Stimulated activated naive B cell treated with anti-CD40 and anti-IgM and Interleukin-4, amounts not matched to agents 10 μg/mL and 1 μg/mL and 100 μg/mL, for 72 hours (primary cell): ENCODE results near the gene SMAD3.
A peak's percentile ranks its signal among the peaks of the same experiment; 100 is the strongest.

Experiments
- ATAC-seq, 2 donors: fragments of 150-1000 bp; cut with Tn5 transposase; replicated peaks; 2 replicates each; pipeline ENCODE4 v1.10.0; 2021; ENCODE audit warnings: moderate library complexity in 1 of 2
- DNase-seq: peaks from one replicate; pipeline ENCODE4 v3.0.0; 2021
- H3K27ac Mint-ChIP-seq: one replicate; pipeline ENCODE4 v1.8.0; 2022; ENCODE audit warnings: mild to moderate bottlenecking, mixed read lengths
- H3K27me3 Mint-ChIP-seq, 2 donors: one replicate each; pipeline ENCODE4 v1.8.0; 2022; ENCODE audit warnings: mixed read lengths in 2 of 2
- H3K36me3 Mint-ChIP-seq, 2 donors: one replicate each; pipeline ENCODE4 v1.8.0; 2022; ENCODE audit warnings: mixed read lengths in 2 of 2, mild to moderate bottlenecking in 1 of 2
- H3K4me1 Mint-ChIP-seq, 2 donors: one replicate each; pipeline ENCODE4 v1.8.0; 2022; ENCODE audit warnings: mixed read lengths in 2 of 2, mild to moderate bottlenecking in 1 of 2
- H3K4me3 Mint-ChIP-seq, 2 donors: one replicate each; pipeline ENCODE4 v1.8.0; 2022; ENCODE audit warnings: mild to moderate bottlenecking in 2 of 2, mixed read lengths in 2 of 2, moderate library complexity in 1 of 2
- H3K9me3 Mint-ChIP-seq, 2 donors: one replicate each; pipeline ENCODE4 v1.8.0; 2022; ENCODE audit warnings: mixed read lengths in 2 of 2, mild to moderate bottlenecking in 1 of 2

SMAD3 gene

DNA sequence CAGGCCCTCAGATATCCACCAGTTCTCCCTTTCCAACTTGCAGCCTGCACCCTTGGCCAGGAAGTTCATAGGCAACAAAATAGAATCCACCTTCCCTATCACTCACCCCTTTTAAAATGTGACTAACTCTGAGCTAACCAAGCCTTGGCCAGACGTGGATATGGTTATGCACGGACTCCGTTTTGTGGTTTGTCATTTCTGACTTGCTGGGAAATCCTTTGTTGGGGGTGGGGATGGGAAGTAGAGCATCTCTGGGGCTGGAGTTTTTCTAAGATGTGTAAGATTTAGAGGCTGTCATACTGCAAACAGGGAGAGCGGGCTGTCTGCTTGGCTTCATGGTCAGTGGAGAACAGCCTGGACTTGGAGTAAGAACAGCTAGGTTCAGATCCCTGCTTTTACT is 62.6 kb downstream of the SMAD3 start:
- no peaks in the 10 kb centered on the region for H3K9me3 Mint-ChIP-seq
- H3K27me3 Mint-ChIP-seq = no peaks in the 10 kb centered on the region
- DNase-seq = no peak
- peak; percentile 67 to 78 for ATAC-seq
- H3K27ac Mint-ChIP-seq = peak overlapping the region; percentile 57
- peaks cover 15 to 25% of the 10 kb centered on the region in 2 donors for H3K36me3 Mint-ChIP-seq
- peaks cover 62 to 88% of the 10 kb centered on the region in 2 donors for H3K4me1 Mint-ChIP-seq
- peak overlapping the region in 1 of 2 donors; percentile 19 for H3K4me3 Mint-ChIP-seq

DNA sequence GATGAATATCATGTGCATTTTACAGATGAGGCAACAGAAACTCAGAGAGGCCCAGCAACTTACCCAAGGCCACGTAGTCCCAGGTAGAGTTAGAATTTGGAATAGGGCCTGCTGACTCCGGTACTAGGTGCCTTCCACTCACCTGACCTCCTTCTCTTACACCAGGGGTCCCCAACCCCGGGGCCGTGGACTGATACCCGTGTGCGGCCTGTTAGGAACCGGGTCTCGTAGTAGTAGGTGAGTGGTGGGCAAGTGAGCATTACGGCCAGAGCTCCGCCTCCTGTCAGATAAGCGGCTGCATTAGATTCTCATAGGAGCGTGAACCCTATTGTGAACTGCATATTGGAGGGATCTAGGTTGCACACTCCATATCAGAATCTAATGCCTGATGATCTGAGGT is 64.8 kb downstream of the SMAD3 start:
- DNase-seq = no peak
- ATAC-seq = no peak
- H3K9me3 Mint-ChIP-seq = no peaks in the 10 kb centered on the region
- H3K36me3 Mint-ChIP-seq = peaks cover 15 to 29% of the 10 kb centered on the region in 2 donors
- H3K4me1 Mint-ChIP-seq = peaks cover 68 to 94% of the 10 kb centered on the region in 2 donors
- no peaks in the 10 kb centered on the region for H3K27me3 Mint-ChIP-seq
- peak overlapping the region; percentile 51 for H3K27ac Mint-ChIP-seq
- H3K4me3 Mint-ChIP-seq = no peak overlapping the region

DNA sequence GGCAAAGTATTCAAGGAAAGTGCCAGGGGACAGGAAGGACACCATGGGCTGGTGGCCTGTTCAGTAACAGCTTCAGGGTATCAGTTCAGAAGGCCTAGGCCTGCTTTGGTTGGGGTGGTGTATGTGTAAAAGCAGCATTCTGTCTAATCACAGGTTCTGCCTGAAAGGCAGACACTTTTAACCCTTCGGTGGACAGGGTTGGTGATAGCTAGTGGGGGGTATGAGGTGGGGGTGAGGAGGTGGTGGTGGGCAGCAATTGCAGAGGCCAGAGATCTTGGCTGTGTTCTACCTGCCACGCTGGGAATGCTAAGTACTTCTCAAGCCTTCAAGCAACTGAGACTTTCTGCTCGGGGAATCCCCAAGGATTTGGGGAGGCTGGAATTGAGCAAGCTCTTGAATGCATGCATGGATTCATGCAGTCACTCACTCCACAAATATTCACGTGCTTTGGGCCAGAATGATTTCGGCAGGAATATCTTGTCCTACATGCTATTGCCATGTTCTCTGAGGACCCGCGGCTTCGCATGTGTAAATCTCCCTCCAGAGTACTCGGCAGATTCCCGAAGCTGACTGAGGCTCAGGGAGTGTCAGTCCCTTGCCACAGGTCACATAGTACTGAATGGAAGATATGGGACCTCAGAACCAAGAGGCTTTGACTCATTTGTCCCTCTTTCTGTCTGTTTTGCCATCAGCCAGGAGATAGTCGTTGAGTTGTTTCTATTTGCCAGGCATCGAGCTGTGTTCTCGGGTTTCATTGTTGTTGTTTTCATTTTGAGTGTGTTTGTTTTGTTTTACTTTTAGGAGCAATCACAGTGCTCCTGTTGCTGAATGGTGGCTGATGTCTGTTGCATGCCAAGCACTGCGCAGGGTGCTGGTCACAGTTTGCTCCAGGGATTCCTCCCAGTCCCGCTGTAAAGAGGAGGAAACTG is 65.5 kb downstream of the SMAD3 start:
- Mint-ChIP-seq H3K36me3 (peaks cover 10 to 22% of the 10 kb centered on the region in 2 donors), H3K4me3 (no peak overlapping the region), H3K9me3 (no peaks in the 10 kb centered on the region), H3K4me1 (peaks cover 67 to 94% of the 10 kb centered on the region in 2 donors), H3K27ac (peak overlapping the region; percentile 47), H3K27me3 (no peaks in the 10 kb centered on the region)
- ATAC-seq (no peak), DNase-seq (no peak)

DNA sequence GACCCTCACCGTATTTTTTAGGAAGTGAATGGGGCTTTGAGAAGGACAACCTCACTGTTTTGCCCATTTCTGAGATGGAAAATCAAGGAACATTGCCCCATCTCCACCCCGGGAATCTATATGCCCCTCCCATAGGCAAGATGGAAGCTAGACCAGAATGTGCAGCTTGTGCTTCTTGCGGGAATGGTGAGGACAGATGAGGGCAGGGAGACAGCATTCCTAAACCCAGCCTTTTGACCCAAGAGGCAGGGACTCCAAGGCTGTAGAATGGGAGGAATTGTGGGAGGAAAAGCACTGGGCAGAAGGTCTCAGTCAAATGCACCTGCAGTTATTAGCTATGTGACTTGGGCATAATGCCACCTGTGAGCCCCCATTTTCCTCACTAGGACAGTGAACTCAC is 66.9 kb downstream of the SMAD3 start:
- no peaks in the 10 kb centered on the region for H3K9me3 Mint-ChIP-seq
- H3K4me3 Mint-ChIP-seq = no peak overlapping the region
- DNase-seq (no peak), ATAC-seq (no peak)
- no peaks in the 10 kb centered on the region for H3K27me3 Mint-ChIP-seq
- peaks cover 13 to 21% of the 10 kb centered on the region in 2 donors for H3K36me3 Mint-ChIP-seq
- H3K27ac Mint-ChIP-seq = peak overlapping the region; percentile 47
- H3K4me1 Mint-ChIP-seq = peaks cover 61 to 94% of the 10 kb centered on the region in 2 donors

DNA sequence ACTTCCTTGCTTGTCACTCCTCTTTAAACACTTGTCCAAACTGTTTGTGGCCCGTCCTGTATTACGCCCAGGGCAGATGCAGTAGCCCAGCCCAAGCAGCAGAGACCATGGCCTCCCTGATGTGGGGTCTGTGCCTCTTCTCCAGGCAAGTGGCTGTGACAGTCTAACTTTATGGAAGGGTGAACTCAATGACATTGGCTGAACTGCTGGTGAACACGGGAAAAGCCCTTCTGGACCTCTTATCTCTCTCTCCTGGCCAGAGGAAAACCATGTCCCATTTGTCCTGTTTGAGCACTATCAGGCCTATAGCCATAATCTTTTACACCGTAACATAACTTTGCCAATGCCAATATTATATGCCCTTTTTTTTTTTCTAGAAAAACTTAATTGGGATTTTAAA is 67.6 kb downstream of the SMAD3 start:
- H3K9me3 Mint-ChIP-seq = no peaks in the 10 kb centered on the region
- H3K4me3 Mint-ChIP-seq = no peak overlapping the region
- H3K27ac Mint-ChIP-seq = peak overlapping the region; percentile 16
- no peaks in the 10 kb centered on the region for H3K27me3 Mint-ChIP-seq
- H3K36me3 Mint-ChIP-seq = peaks cover 7 to 14% of the 10 kb centered on the region in 2 donors
- ATAC-seq (no peak), DNase-seq (no peak)
- H3K4me1 Mint-ChIP-seq = peaks cover 60 to 94% of the 10 kb centered on the region in 2 donors

DNA sequence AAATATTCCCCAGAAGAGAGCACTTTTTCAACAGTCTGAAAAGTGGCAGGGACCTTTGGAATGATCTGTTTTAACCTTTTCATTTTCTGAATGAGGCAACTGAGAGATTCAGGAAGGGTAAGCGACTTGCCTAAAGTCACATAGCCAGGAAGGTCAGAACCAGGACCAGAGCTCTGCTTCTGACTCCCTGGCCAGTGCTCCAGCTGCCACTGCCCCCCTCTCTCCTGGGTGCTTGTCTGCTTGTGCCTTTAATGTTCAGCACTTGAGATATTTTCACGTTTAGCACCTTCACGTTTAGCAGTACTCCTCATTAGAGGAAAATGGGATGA is 68.3 kb downstream of the SMAD3 start:
- Mint-ChIP-seq H3K27me3 (no peaks in the 10 kb centered on the region), H3K27ac (peak overlapping the region; percentile 97), H3K9me3 (no peaks in the 10 kb centered on the region), H3K4me1 (peaks cover 63 to 94% of the 10 kb centered on the region in 2 donors), H3K36me3 (peaks cover 6 to 11% of the 10 kb centered on the region in 2 donors), H3K4me3 (peak overlapping the region; percentile 76 to 82)
- ATAC-seq (peak; percentile 15 to 21), DNase-seq (no peak)

DNA sequence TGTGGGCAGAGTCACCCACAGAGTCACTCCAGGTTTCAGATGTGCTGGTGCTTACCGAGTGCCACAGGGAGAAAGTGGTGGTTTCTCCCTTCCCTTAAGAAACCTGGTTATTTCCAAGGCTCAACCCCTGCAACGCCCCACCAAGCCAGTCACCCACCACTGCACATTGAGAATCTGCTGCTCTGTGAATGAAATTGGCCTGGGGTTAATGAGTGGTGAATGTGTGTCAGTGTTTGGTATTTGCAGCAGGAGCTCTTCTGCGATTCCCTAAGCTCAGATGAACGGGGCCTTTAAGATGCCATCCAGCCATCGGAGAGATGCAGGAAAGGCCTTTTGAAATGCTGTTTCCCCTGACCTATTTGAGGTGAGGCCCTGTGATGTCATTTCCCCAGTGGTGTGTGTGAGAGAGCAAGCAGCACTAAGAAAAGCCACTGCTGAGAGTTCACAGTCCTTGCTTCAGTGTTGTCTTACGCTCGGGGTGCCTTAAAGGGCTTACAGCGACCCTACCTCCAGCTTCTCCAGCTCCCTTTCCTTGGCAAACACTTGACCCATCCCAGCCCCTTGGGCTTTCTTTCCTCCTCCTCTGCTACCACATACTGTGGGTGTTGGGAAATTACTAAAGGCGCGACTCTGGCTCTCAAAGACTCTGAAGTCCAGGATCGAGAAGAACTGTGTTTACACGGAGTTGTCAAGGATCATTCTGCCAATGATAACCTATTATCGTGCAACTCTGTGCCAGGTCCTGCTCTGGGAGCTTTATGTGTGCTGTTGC is 68.9 kb downstream of the SMAD3 start:
- Mint-ChIP-seq H3K36me3 (peaks cover 6 to 11% of the 10 kb centered on the region in 2 donors), H3K9me3 (no peaks in the 10 kb centered on the region), H3K4me1 (peaks cover 64 to 95% of the 10 kb centered on the region in 2 donors), H3K27ac (peak overlapping the region; percentile 97), H3K27me3 (no peaks in the 10 kb centered on the region), H3K4me3 (peak overlapping the region; percentile 76 to 82)
- ATAC-seq = peak; percentile 95 to 97
- DNase-seq = peak; percentile 64

DNA sequence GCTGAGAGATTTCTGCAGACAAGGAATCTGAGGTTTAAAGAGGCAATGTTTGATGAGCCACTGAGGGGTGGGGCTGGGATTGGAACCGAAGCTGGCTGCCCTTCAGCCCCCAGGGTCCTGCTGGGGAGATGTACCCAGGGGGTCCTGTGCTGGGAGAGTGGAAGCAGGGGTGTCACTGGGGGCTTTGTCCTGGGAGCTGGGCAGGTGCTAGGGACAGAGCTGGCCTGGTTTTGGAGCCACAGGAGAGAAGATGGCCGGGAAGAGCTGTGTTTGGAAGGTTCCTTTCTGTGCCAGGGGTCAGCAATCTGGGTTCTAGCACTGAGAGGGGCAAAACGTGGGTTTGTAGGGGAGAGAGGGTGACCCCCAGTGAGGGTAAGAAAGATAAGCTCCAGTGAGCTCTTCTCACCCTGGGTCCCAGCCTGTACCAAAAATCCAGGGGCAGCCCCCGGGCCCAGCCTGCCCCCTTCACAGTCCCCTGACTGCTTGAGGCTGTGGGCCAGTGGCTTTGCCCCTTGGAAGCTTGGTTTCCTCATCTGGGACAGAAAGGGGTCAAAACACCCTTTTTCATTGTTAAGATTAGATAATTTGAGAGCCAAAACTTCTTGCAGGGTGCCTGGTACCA is 69.6 kb downstream of the SMAD3 start:
- DNase-seq (no peak), ATAC-seq (peak in 1 of 2 donors; percentile 4)
- Mint-ChIP-seq H3K4me3 (peak overlapping the region; percentile 76 to 82), H3K9me3 (no peaks in the 10 kb centered on the region), H3K36me3 (peaks cover 6 to 8% of the 10 kb centered on the region in 2 donors), H3K4me1 (peaks cover 67 to 99% of the 10 kb centered on the region in 2 donors), H3K27me3 (no peaks in the 10 kb centered on the region), H3K27ac (peak overlapping the region; percentile 97)

DNA sequence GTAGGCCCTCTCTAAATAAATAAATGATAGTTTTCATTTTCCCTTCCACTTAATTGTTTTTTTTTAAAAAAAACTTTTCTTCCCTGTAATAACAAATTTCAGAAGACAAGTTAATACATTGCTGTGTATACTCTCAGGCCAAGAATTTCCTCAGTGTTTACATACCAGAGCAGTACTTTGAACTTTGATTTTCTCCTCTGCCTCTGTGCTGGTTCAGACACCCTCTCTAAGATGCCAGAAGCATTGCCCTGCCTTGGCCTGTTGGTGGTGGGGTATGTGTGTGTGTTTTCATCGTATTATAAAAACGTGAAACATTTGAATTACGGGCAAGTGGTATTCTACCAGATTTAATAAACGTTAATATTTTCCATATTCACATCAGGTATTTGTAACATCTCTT is 70.1 kb downstream of the SMAD3 start:
- H3K9me3 Mint-ChIP-seq = no peaks in the 10 kb centered on the region
- H3K4me1 Mint-ChIP-seq = peaks cover 68 to 99% of the 10 kb centered on the region in 2 donors
- peaks cover 8% of the 10 kb centered on the region in 2 donors for H3K36me3 Mint-ChIP-seq
- no peak for DNase-seq
- H3K4me3 Mint-ChIP-seq = no peak overlapping the region
- peak overlapping the region; percentile 67 for H3K27ac Mint-ChIP-seq
- H3K27me3 Mint-ChIP-seq = no peaks in the 10 kb centered on the region
- ATAC-seq = no peak

DNA sequence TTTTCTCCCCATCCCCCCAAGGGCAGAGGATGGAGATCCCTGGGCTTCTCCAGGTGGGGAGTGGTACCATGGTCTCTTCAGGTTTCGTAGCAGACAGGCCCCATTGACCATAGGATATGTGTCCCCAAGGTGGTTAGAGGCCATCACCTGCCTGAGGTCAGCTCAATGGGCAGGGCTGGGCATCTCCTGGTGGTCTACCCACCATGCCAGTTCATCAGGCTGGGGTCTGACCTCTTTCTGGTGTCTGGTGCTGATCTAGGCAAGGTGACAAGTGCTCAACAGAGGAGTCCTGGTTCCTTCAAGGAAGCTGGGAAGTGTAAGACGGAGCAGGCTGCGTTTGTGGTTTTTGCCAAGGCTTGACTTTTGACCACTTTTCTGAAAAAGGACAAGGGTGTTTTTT is 71.4 kb downstream of the SMAD3 start:
- DNase-seq = no peak
- Mint-ChIP-seq H3K4me1 (peaks cover 67 to 99% of the 10 kb centered on the region in 2 donors), H3K36me3 (peaks cover 8 to 16% of the 10 kb centered on the region in 2 donors), H3K27me3 (no peaks in the 10 kb centered on the region), H3K4me3 (peak overlapping the region; percentile 7 to 43), H3K9me3 (no peaks in the 10 kb centered on the region), H3K27ac (peak overlapping the region; percentile 67)
- ATAC-seq = no peak

DNA sequence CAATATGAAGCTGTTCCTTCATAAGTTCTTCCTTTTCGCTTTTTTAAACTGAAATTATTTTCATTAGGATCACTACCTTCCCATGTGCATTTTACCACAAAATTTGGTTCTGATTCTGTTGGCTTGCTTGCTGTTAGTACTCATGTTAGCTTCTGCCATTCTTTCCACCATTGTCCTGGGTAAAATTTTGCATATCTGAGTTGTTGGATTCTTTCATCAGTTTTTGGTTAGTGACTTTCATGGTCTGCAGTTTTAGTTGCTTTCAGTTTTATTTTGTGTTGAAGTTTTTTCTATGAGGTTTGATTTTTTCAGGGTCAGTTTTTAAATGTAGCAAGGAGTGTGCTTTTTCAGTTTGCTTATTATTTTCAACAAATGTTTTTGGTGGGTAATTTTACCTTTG is 71.9 kb downstream of the SMAD3 start:
- ATAC-seq (no peak), DNase-seq (no peak)
- H3K4me1 Mint-ChIP-seq = peaks cover 65 to 99% of the 10 kb centered on the region in 2 donors
- H3K27me3 Mint-ChIP-seq = no peaks in the 10 kb centered on the region
- H3K36me3 Mint-ChIP-seq = peaks cover 8 to 16% of the 10 kb centered on the region in 2 donors
- H3K27ac Mint-ChIP-seq = peak overlapping the region; percentile 67
- H3K9me3 Mint-ChIP-seq = no peaks in the 10 kb centered on the region
- peak overlapping the region; percentile 37 to 72 for H3K4me3 Mint-ChIP-seq

DNA sequence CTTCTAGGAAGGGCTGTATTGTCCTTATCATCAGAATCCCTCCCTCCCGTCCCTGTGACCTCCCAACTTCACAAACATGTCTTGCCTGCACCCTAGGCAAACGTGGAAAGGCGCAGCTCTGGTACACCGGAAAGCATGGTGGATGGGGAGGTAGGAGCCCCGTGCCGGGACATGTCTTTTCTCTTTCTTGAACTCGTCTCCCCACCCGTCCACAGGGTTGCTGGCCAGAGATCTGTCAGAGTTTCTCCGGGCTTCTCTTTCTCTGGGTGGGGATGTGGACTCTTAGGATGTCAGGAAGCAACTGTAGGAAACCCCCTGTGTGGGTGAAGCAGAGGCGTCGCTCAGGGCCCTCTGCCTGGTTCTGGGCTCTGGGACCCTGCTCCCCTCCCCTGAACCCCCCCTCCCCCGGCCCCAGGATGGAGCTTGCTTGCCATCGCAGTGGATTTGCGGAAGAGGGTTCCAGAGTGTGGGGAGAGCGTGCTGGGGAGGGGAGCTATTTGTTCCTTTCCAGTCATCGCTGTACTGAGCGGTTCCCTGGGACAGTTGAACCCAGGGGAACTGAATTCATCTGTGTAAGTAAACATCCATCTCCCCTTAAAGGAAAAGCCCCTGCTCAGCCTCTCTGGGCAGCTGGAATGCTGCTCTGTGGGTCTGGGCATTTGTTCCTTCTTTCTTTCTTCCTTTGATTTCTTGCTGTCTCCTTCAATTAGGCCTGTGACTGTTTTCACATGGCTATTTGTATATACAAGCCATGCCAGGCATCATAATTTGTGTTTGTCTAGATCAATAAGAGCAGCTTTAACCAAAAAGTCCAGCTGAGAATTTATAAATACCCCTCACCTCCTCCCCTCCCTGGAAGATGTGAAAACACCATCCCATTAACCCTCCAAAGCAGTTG is 72.8 kb downstream of the SMAD3 start:
- ATAC-seq = no peak
- Mint-ChIP-seq H3K9me3 (no peaks in the 10 kb centered on the region), H3K36me3 (peaks cover 8 to 16% of the 10 kb centered on the region in 2 donors), H3K27me3 (no peaks in the 10 kb centered on the region), H3K27ac (peak overlapping the region; percentile 85), H3K4me3 (peak overlapping the region in 1 of 2 donors; percentile 44), H3K4me1 (peaks cover 66 to 99% of the 10 kb centered on the region in 2 donors)
- no peak for DNase-seq
